C4-2B (cell line): ENCODE results near the gene KCNMB2.

Source experiments
- CTCF ChIP-seq: fragments of 450-650 bp; conservative IDR thresholded peaks from 2 replicates; pipeline ENCODE4 v1.5.1; 2017; ENCODE audit warnings: mild to moderate bottlenecking
- ZFX ChIP-seq: fragments of 450-650 bp; IDR thresholded peaks from 2 replicates; pipeline ENCODE4 v1.6.1; 2017

GRCh38 chr3:178802259-178802658, 266.0 kb downstream of the KCNMB2 start:
- TF ChIP-seq CTCF, result no peak
- TF ChIP-seq ZFX, result no peak
